Lower leg skin (tissue), 3 donors: ENCODE data around the gene MTTP.

Experiments
- CTCF ChIP-seq, 3 donors: fragments of 450-650 bp; IDR thresholded peaks; one replicate each; pipeline ENCODE4 v1.5.1; 2016; ENCODE audit warnings: antibody characterized with exemption in 3 of 3, mild to moderate bottlenecking in 3 of 3, moderate library complexity in 2 of 3
- POLR2A ChIP-seq, 2 donors: fragments of 450-650 bp; IDR thresholded peaks; one replicate each; pipeline ENCODE4 v1.6.1; 2016 to 2017; ENCODE audit warnings: antibody characterized with exemption in 2 of 2, mild to moderate bottlenecking in 1 of 2, moderate library complexity in 1 of 2

GRCh38 chr4:99642725-99643489 is 68.3 kb downstream of the MTTP start:
- TF ChIP-seq CTCF (IDR thresholded peaks at IDR 0.05) (no peak), POLR2A (IDR thresholded peaks at IDR 0.05) (no peak)
